Muscle of leg (tissue), 11 donors: ENCODE measurements around the gene ACP4. TPM values are rescaled to one million over a fixed set of nuclear protein-coding genes. Genes with fewer than 3 reads are reported as not detected.
"Not testable (repeated sequence)": the region's sequence is repeated elsewhere in the genome, so short reads cannot be mapped to it uniquely, and the experiment has no call there.

ENCODE experiments used
- DNase-seq: peaks from one replicate; pipeline ENCODE4 v3.0.0; 2013
- H3K27ac ChIP-seq: one replicate; pipeline ENCODE4 v1.5.1; 2013; ENCODE audit warnings: mild to moderate bottlenecking, low read length, control low read depth
- H3K27me3 ChIP-seq: one replicate; pipeline ENCODE4 v1.6.1; 2013; ENCODE audit warnings: low read length; ENCODE audit not compliant: control insufficient read depth, insufficient read depth
- H3K36me3 ChIP-seq: one replicate; pipeline ENCODE4 v1.6.1; 2013; ENCODE audit warnings: low read length; ENCODE audit not compliant: control insufficient read depth, insufficient read depth
- H3K4me1 ChIP-seq: one replicate; pipeline ENCODE4 v1.6.1; 2013; ENCODE audit warnings: low read length; ENCODE audit not compliant: control insufficient read depth, insufficient read depth
- H3K4me3 ChIP-seq: one replicate; pipeline ENCODE4 v1.5.1; 2013; ENCODE audit warnings: low read length, control low read depth
- H3K9me3 ChIP-seq: replicated peaks from 2 replicates; pipeline ENCODE4 v1.6.1; 2013; ENCODE audit warnings: low read depth, low read length; ENCODE audit not compliant: control insufficient read depth
- WGBS: methylation state at CpG from one replicate; pipeline ENCODE4 v1.1.5; 2013; ENCODE audit warnings: missing lambda C conversion rate; ENCODE audit not compliant: insufficient coverage; 5-methylcytosine and 5-hydroxymethylcytosine counted together
- polyA plus RNA-seq, 8 donors: library from polyadenylated mRNA; unstranded; fragments of 120-200 nt; gene quantifications; one replicate each; pipeline versions ENCODE4 v1.2.1 to v1.2.3, GENCODE V29; 2013; ENCODE audit warnings: inconsistent platforms in 1 of 8, low replicate concordance in 1 of 8; ENCODE audit not compliant: insufficient read length in 8 of 8, insufficient read depth in 1 of 8
- total RNA-seq: library from RNA; stranded (reverse); fragments of 120-200 nt; gene quantifications from one replicate; pipeline ENCODE4 v1.2.4, GENCODE V29; 2013

ACP4 gene
- total and polyA plus RNA-seq, 9 donors, result 0.15 to 0.16 (median 0.15) TPM; not detected in 6

DNA sequence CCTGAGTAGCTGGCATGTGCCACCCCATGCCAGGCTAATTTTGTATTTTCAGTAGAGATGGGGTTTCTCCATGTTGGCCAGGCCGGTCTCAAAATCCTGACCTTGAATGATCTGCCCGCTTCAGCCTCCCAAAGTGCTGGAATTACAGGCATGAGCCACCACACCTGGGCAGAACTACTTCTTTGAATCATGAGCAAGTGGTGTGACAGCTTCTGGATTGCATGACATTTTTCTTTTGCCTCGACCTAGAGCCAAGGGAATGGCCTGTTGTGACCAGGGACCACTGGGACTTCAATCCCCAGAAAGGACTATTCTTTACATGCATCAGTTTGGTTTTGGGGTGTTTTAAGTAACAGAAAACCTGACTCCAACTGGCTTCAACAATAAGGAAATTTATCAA lies 17.3 kb upstream of the ACP4 start:
- not testable (repeated sequence) for H3K9me3 ChIP-seq, H3K4me1 ChIP-seq, DNase-seq, H3K27ac ChIP-seq, H3K4me3 ChIP-seq, H3K36me3 ChIP-seq
- WGBS, result 94% methylated on average over 2 of the region's 3 CpGs
- peaks cover 22% of the 10 kb centered on the region for H3K27me3 ChIP-seq

DNA sequence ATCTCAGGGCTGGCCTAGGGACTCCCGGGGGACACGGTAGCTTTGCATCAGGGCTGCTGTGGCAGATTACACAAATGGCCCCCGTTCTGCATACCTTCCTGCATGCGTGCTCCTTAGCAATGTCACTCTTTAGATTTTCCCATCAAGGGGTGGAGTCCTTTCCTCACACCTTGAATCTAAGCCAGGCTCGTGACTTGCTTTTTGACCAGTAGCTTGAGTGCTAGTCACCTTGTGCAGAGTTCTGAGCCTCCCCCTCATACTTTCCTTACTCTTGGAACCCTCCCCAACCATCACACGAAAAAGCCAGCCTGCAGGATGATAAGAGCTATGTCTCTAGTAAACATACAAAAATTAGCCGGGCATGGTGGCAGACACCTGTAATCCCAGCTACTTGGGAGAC lies 16.8 kb upstream of the ACP4 start:
- not testable (repeated sequence) for H3K9me3 ChIP-seq, H3K27ac ChIP-seq, H3K4me1 ChIP-seq, DNase-seq, H3K4me3 ChIP-seq, H3K36me3 ChIP-seq
- peaks cover 27% of the 10 kb centered on the region for H3K27me3 ChIP-seq
- WGBS, result 48% methylated on average over 7 of the region's 7 CpGs

DNA sequence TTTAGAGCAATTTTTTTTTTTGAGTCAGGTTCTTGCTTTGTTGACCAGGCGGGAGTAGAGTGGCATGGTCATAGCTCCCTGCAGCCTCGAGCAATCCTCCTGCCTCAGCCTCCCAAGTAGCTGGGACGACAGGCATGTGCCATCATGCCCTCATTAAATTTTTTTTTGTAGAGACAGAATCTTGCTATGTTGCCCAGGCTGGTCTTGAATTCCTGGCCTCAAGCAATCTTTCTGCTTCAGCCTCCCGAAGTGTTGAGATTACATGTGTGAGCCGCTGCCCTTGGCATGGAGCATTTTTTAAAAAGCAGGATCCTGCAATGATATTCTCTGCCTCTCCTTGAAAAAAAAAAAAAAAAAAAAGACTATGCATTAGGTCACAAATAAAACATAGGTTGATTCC lies 14.1 kb upstream of the ACP4 start:
- Histone ChIP-seq H3K9me3 (no peaks in the 10 kb centered on the region), H3K27me3 (peaks cover 54% of the 10 kb centered on the region), H3K27ac (no peak overlapping the region), H3K36me3 (no peaks in the 10 kb centered on the region), H3K4me3 (no peak overlapping the region), H3K4me1 (peaks cover 2% of the 10 kb centered on the region)
- no CpG with 5 or more reads among the region's 5 CpGs for WGBS
- DNase-seq, result no peak

DNA sequence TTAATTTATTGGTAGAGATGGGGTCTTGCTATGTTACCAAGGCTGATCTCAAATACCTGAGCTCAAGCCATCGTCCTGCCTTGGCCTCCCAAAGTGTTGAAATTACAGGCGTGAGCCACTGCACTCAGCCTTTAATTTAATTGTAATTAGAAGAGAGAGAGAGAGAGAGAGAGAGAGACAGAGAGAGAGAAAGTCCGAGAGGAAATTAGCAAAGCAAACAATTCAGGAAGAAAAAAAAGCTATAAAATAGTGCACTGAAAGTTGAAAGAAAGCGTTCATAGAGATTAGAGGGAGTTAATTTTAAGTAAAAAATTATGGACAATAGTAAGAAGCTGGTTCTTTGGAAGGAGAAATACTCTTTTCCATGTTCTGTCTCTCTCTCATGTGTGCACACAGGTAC lies 13.0 kb upstream of the ACP4 start:
- no peak for DNase-seq
- no CpG with 5 or more reads among the region's 4 CpGs for WGBS
- Histone ChIP-seq H3K4me3 (no peak overlapping the region), H3K36me3 (no peaks in the 10 kb centered on the region), H3K27ac (no peak overlapping the region), H3K27me3 (peaks cover 63% of the 10 kb centered on the region), H3K9me3 (no peaks in the 10 kb centered on the region), H3K4me1 (peaks cover 2% of the 10 kb centered on the region)

DNA sequence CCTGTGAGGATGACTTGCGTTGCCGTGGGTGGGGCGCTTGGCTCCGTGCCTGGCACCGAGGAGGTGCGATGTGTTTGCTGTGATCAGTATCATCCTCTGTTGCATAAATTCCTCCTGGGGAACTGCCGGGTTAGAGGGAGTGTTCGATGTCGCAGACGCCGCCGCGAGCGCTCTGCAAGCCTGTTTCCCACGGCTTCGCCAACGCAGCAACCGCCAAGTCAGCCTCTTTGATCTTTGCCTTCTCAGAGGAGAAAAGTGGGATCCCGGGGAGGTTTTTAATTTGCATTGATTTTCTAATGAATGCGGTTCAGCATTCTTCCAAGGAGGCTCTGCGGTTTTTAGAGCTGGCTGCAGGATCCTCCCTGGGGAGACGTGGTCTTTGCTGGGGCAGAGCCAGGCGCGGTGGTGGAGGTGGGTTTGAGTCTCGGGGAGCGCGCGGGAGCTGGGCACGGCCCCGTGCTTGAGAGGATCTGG lies 12.3 kb upstream of the ACP4 start:
- H3K9me3 ChIP-seq, result no peaks in the 10 kb centered on the region
- peaks cover 66% of the 10 kb centered on the region for H3K27me3 ChIP-seq
- under 1% methylated on average over 29 of the region's 30 CpGs for WGBS
- DNase-seq, result no peak
- peaks cover 2% of the 10 kb centered on the region for H3K4me1 ChIP-seq
- no peaks in the 10 kb centered on the region for H3K36me3 ChIP-seq
- no peak overlapping the region for H3K27ac ChIP-seq
- no peak overlapping the region for H3K4me3 ChIP-seq

DNA sequence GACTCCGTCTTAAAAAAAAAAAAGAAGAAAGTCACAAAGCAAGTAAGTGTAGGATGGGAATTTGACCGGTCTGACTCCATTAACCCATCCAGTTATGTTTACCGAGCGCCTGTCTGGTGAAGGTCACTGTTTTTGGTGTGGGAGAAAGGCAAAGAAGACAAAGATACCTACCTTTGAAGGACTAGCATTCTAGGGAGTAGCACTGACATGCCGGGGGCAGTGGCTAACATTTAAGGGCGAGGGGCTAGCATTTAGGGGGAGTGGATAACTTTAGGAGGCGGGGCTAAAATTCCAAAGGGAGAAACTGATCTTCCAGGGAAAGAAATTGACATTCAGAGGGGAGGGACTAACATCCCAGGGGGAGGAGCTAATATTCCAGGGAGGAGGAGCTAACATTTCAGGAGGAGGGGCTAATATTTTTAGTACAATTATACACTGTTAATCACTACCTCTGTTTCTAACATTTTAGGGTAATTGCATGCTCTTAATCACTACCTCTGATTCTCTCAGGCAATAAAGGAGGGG lies 11.2 kb upstream of the ACP4 start:
- H3K9me3 ChIP-seq, result no peaks in the 10 kb centered on the region
- peaks cover 6% of the 10 kb centered on the region for H3K4me1 ChIP-seq
- H3K27ac ChIP-seq, result no peak overlapping the region
- WGBS, result 47% methylated on average over 6 of the region's 7 CpGs
- no peaks in the 10 kb centered on the region for H3K36me3 ChIP-seq
- no peak for DNase-seq
- H3K4me3 ChIP-seq, result no peak overlapping the region
- H3K27me3 ChIP-seq, result peaks cover 66% of the 10 kb centered on the region

DNA sequence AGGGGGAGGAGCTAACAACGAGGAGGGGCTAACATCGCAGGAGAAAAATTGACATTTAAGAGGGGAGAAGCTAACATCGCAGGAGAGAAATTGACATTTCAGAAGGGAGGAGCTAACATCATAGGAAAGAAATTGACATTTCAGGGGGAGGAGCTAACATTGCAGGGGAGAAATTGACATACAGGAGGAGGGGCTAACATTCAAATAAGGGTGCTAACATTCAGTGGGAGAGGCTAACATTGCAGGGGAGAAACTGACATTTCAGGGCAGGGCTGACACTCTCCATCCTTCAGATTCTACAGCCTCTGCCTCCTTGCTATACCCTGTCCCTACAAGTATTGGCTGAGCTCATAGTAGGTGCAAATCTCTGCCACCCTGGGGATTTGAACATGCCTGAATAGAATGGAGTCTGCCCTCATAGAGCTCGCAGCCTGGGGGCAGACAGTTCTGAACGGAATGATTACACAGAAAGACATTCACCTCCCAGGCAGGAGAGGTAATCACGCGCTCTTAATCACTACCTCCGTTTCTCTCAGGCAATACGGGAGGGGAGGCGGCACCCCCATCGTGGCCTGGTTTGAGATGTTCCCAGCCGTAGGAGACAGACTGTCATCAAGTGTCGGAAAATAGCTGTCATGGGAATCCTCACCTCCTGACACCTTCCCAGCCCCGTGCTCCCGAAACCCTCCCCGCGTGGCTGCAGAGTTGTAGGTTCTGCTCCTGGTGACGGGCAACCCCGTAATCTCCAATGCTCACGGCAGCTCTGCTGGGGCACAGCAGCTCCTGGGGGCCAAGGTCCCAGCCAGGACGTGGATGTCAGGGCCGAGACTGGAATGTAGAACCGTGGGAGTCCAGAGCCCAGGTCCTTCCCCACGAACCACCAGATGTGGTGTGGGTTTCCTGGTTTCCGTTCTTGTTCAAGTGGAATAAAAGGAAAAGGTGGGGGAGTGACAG lies 10.4 kb upstream of the ACP4 start:
- no peaks in the 10 kb centered on the region for H3K36me3 ChIP-seq
- H3K4me1 ChIP-seq, result peaks cover 6% of the 10 kb centered on the region
- WGBS, result 39% methylated on average over 13 of the region's 25 CpGs
- H3K27me3 ChIP-seq, result peaks cover 65% of the 10 kb centered on the region
- no peak overlapping the region for H3K27ac ChIP-seq
- H3K4me3 ChIP-seq, result no peak overlapping the region
- no peaks in the 10 kb centered on the region for H3K9me3 ChIP-seq
- no peak for DNase-seq

DNA sequence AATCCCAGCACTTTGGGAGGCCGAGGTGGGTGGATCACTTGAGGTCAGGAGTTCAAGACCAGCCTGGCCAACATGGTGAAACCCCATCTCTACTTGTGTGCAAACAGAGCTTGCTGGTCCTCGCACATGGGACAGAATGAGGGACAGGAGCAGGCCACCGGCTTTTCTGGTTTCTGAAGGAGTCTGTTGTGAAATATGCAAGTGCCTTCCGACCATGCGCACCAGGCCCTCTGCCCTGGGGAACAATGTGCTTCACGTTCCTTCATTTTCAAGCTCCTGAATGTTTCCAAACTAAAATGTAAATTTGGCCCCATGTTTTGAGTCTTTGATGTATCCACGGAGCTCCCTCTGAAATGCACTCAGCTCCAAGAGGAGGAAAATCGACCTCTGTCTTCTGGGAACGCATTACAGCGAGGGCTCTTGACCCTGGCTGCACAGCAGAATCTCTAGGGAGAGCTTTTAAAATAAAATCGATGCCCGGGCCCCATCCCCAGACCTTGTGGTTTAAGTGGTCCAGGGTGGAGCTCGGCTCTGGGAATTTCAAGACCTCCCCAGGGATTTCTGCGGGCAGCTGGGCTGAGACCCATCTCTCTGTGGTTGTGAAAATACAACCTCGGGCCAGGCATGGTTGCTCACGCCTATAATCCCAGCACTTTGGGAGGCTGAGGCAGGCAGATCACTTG lies 9.3 kb upstream of the ACP4 start:
- no peaks in the 10 kb centered on the region for H3K9me3 ChIP-seq
- 66% methylated on average over 9 of the region's 16 CpGs for WGBS
- H3K4me3 ChIP-seq, result no peak overlapping the region
- H3K27ac ChIP-seq, result no peak overlapping the region
- H3K4me1 ChIP-seq, result peaks cover 6% of the 10 kb centered on the region
- peaks cover 59% of the 10 kb centered on the region for H3K27me3 ChIP-seq
- no peak for DNase-seq
- no peaks in the 10 kb centered on the region for H3K36me3 ChIP-seq

DNA sequence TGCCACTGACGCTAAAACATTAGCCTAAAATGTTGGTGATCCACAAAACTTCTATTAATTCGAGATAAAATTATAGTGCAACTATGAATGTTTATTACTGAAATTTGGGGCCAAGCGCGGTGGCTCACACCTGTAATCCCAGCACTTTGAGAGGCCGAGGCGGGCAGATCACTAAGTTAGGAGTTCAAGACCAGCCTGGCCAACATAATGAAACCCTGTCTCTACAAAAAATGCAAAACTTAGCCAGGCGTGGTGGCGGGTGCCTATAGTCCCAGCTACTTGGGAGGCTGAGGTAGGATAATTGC lies 6.4 kb upstream of the ACP4 start:
- H3K27ac ChIP-seq, H3K9me3 ChIP-seq, H3K4me3 ChIP-seq, H3K4me1 ChIP-seq, DNase-seq, H3K36me3 ChIP-seq: not testable (repeated sequence)
- no CpG with 5 or more reads among the region's 8 CpGs for WGBS
- H3K27me3 ChIP-seq, result peaks cover 37% of the 10 kb centered on the region

DNA sequence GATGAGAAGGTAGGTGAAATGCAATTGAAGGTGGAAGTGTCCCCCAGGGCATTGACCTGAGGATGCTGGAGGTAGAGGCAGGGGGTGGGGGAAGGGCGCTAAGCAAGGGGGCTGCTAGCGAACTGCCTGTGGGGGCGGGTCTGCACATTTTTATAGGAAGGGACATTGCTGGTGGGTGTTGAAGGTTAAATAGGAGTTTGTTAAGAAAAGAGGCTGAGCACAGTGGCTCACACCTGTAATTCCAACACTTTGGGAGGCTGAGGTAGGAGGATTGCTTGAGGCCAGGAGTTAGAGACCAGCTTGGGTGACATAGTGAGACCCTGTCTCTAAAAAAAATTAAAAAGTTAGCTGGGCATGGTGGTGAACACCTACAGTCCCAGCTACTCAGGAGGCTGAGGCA lies 5.5 kb upstream of the ACP4 start:
- Histone ChIP-seq H3K4me3 (no peak overlapping the region), H3K27ac (no peak overlapping the region), H3K27me3 (peaks cover 28% of the 10 kb centered on the region), H3K4me1 (peaks cover 3% of the 10 kb centered on the region), H3K36me3 (no peaks in the 10 kb centered on the region), H3K9me3 (no peaks in the 10 kb centered on the region)
- 88% methylated on average over 3 of the region's 3 CpGs for WGBS
- DNase-seq, result no peak
